HL-60 (cell line): Measurements from ENCODE around the gene AKT3.

Experiments used
- GABPA ChIP-seq: IDR thresholded peaks from 2 replicates; pipeline ENCODE4 v1.6.1; 2012; ENCODE audit warnings: low read depth
- POLR2AphosphoS5 ChIP-seq: IDR thresholded peaks from 2 replicates; pipeline ENCODE4 v1.6.1; 2012; ENCODE audit warnings: low read depth
- SPI1 ChIP-seq: IDR thresholded peaks from 2 replicates; pipeline ENCODE4 v1.6.1; 2012; ENCODE audit warnings: low read depth, mild to moderate bottlenecking, borderline replicate concordance
- TF ChIP-seq, protein P1 (sequence below): IDR thresholded peaks from one replicate; pipeline ENCODE4 v1.5.1; 2011; ENCODE audit warnings: low read length, control low read depth, inconsistent platforms; ENCODE audit not compliant: insufficient read depth
- TF ChIP-seq, protein P2 (sequence below): IDR thresholded peaks from 2 replicates; pipeline ENCODE4 v1.6.1; 2012; ENCODE audit warnings: low read depth; ENCODE audit not compliant: insufficient replicate concordance

DNA sequence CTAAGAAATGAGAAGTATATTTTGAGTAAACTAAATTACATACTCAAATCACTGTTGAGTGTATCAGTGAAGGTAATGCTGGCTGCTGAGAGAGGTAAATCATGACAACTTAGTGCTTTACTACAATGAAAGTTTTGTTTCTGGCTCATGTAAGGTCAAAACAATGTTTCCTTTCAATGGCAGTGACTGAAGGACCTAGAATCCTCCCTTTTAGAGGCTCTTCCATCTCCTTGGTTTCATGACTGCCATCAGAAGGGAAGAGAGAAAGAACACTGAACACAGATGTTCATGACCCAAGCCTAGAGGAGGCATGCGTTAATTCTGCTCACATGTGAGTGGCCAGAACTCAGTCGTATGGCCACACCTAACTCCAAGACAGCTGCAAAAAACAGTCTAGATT is 130.6 kb downstream of the AKT3 start:
- TF ChIP-seq, protein P1, sequence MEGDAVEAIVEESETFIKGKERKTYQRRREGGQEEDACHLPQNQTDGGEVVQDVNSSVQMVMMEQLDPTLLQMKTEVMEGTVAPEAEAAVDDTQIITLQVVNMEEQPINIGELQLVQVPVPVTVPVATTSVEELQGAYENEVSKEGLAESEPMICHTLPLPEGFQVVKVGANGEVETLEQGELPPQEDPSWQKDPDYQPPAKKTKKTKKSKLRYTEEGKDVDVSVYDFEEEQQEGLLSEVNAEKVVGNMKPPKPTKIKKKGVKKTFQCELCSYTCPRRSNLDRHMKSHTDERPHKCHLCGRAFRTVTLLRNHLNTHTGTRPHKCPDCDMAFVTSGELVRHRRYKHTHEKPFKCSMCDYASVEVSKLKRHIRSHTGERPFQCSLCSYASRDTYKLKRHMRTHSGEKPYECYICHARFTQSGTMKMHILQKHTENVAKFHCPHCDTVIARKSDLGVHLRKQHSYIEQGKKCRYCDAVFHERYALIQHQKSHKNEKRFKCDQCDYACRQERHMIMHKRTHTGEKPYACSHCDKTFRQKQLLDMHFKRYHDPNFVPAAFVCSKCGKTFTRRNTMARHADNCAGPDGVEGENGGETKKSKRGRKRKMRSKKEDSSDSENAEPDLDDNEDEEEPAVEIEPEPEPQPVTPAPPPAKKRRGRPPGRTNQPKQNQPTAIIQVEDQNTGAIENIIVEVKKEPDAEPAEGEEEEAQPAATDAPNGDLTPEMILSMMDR = no peak
- TF ChIP-seq GABPA (no peak), POLR2AphosphoS5 (no peak), SPI1 (no peak)
- TF ChIP-seq, protein P2, sequence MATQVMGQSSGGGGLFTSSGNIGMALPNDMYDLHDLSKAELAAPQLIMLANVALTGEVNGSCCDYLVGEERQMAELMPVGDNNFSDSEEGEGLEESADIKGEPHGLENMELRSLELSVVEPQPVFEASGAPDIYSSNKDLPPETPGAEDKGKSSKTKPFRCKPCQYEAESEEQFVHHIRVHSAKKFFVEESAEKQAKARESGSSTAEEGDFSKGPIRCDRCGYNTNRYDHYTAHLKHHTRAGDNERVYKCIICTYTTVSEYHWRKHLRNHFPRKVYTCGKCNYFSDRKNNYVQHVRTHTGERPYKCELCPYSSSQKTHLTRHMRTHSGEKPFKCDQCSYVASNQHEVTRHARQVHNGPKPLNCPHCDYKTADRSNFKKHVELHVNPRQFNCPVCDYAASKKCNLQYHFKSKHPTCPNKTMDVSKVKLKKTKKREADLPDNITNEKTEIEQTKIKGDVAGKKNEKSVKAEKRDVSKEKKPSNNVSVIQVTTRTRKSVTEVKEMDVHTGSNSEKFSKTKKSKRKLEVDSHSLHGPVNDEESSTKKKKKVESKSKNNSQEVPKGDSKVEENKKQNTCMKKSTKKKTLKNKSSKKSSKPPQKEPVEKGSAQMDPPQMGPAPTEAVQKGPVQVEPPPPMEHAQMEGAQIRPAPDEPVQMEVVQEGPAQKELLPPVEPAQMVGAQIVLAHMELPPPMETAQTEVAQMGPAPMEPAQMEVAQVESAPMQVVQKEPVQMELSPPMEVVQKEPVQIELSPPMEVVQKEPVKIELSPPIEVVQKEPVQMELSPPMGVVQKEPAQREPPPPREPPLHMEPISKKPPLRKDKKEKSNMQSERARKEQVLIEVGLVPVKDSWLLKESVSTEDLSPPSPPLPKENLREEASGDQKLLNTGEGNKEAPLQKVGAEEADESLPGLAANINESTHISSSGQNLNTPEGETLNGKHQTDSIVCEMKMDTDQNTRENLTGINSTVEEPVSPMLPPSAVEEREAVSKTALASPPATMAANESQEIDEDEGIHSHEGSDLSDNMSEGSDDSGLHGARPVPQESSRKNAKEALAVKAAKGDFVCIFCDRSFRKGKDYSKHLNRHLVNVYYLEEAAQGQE = no peak
